A549 (cell line): ENCODE data around the gene IL1A.

ENCODE experiments used
- CHD2 ChIP-seq: fragments of 150-350 bp; IDR thresholded peaks from 2 replicates; pipeline ENCODE4 v1.6.1; 2014; ENCODE audit warnings: low read length; ENCODE audit not compliant: partially characterized antibody
- POLR2A ChIP-seq: IDR thresholded peaks from 2 replicates; pipeline ENCODE4 v1.6.1; 2012; ENCODE audit warnings: mild to moderate bottlenecking, low read length
- RAD21 ChIP-seq, 2 experiments: fragments of >200 bp in 1 of 2; sonication (Bioruptor Twin) in 1 of 2; formaldehyde crosslinking in 1 of 2; IDR thresholded peaks in 1 of 2; conservative IDR thresholded peaks in 1 of 2; 2 replicates in 1 of 2; 3 replicates in 1 of 2; pipeline ENCODE4 v1.6.1; 2012 to 2018; ENCODE audit warnings: inconsistent platforms in 1 of 2
- TP53 ChIP-seq: fragments of 250-450 bp; sonication (Bioruptor Pico); IDR thresholded peaks from 2 replicates; pipeline ENCODE4 v1.5.0; 2021; ENCODE audit warnings: mild to moderate bottlenecking, moderate library complexity
- TF ChIP-seq, protein P1 (sequence below): fragments of >200 bp; sonication (Bioruptor Twin); formaldehyde crosslinking; IDR thresholded peaks from 3 replicates; pipeline ENCODE4 v1.5.1; 2016

- TF ChIP-seq, protein P1, sequence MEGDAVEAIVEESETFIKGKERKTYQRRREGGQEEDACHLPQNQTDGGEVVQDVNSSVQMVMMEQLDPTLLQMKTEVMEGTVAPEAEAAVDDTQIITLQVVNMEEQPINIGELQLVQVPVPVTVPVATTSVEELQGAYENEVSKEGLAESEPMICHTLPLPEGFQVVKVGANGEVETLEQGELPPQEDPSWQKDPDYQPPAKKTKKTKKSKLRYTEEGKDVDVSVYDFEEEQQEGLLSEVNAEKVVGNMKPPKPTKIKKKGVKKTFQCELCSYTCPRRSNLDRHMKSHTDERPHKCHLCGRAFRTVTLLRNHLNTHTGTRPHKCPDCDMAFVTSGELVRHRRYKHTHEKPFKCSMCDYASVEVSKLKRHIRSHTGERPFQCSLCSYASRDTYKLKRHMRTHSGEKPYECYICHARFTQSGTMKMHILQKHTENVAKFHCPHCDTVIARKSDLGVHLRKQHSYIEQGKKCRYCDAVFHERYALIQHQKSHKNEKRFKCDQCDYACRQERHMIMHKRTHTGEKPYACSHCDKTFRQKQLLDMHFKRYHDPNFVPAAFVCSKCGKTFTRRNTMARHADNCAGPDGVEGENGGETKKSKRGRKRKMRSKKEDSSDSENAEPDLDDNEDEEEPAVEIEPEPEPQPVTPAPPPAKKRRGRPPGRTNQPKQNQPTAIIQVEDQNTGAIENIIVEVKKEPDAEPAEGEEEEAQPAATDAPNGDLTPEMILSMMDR, result no peak
- no peak for TF ChIP-seq CHD2
- TF ChIP-seq TP53, result no peak
- no peak for TF ChIP-seq POLR2A
- TF ChIP-seq RAD21 (conservative IDR thresholded peaks at IDR 0.05 in 1 of 2, IDR thresholded peaks at IDR 0.05 in 1 of 2), result no peak
These were observed 55.7 kb downstream of the IL1A start for GRCh38 chr2:112728378-112729175.
